ENCODE measurements around the gene CA12.
"Not testable (repeated sequence)": the region's sequence is repeated elsewhere in the genome, so short reads cannot be mapped to it uniquely, and the experiment has no call there.

CA12 gene

DNA sequence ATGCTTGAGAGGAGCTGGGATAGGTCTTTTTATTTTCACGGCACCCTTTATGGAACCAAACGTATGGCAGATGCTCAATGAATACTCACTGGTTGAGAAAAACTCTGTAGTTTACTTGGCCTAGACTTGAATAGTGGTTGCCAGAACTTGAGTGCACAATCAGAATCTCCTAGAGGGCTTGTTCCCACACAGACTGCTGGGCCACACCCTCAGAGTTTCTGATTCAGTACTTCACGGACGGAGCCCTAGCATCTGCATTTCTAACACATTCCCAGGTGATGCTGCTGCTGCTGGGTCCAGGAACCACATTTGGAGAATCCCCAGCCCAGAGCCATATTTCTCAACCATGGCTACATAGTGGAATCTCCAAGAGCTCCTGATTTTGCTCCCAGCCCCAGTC is 24.6 kb downstream of the CA12 start:
- DNase-seq (ENCODE audit: low read depth): no peak

DNA sequence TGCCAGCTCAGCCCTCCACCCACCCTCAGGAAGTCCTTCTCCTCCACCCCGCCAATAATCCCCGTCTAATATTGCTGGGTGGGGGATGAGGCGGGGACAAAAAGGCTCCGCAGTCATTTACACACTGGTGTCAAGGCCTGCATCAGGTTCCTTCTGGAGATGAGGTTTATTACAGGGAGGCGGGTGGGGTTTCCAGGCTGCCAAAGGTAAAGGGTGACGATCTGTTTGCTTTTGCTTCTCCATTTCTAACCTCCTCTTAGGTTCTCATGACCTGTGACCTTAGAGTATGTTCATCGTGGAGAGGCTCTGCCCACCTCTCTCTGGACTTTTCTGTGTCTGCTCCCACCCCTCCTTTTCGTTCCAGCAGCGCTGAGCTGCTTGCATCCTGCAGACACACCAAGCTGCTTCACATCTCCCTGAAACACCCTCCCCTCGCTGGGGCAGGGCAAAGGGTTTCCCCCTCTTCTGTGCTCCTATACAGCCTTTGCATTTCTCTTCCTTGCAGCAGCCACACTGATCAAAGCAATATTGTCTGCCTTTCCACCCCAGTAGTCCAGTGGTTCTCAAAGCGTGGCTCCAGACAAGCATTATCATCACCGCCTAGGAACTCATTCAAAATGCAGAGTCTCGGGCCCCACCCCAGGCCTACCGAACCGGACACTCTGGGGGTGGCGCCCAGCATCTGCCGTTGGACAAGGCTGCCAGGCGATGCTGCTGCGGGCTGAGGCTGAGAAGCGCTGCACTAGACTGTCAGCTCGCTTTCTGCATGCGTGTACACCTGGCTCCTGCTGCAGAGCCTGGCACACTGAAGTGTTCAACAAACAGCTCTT is 26.6 kb downstream of the CA12 start:
- DNase-seq (ENCODE audit: low read depth): no peak

DNA sequence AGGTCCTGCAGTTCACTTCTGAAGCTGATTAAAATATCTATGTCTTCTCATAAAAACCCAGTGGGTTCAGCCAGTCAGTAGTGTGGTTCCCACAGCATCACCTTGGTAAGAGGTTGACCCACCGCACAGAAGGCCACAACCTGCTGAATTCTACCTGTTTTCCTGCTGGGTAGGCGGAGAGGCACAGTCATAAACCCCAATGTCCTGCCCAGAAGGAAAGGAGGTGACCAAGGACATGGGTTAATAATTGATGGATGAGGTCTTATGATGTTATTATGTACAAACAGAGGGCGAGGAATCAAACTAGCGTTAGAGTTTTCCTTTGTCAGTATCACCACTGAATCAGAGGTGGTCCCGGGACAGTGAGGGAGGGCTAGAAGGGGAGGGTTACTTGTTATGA is 27.8 kb downstream of the CA12 start:
- DNase-seq (ENCODE audit: low read depth): no peak

DNA sequence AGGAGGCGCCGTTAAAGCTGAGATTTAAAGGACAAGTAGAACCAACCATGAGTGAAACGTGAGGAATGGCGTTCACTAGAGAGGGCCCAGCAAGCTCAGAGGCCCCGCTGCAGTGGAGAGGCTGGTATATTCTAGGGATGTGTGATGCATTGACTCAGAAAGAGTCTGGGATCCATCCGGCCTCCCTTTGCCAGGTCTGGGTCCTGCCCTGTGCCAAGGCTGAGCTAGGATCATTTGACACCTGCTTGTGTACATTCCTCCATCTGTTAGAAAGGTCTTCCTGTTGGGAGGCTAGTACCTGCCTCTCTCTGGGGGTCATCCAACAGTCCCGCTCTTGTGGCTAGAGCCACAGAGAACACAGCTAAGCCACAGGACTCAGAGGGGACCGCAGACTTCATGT is 28.4 kb downstream of the CA12 start:
- DNase-seq (ENCODE audit: low read depth): no peak

DNA sequence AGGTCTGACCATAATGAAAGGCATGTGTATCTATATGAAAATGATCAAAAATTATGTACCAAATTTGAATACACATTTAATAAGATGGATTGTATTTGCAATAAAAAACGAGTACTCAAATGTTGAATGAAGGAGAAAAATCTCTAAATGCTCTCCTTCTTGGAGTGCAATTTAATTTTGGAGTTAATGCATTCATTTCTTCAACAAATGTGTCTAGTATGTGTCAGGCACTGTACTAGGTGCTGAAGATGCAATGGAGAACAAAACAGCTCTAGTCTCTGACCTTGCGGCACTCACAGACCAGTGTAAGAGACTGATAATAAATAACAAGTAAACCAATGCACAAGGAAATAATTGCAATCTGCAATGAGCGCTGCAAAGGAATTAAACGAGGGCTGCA is 28.8 kb downstream of the CA12 start:
- DNase-seq (ENCODE audit: low read depth): no peak

DNA sequence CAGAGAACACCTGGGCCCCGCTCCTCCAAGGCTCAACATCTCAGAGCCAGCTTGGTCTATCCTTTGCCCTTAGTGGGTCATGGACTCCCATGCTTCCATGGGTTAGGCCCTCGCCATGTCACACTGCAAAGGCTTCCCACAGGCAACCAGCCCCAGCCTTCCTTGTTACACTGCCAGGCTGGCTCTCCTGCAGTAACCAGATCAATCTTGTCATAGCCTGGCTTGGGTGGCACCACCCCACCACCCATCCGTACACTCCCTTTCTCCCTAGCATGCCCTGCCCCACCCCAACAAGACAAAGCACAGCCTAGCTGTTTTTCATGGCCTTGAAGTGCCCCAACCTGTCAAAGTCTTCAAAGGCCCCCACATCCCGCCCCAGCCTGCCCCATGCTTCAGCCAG is 30.5 kb downstream of the CA12 start:
- DNase-seq (ENCODE audit: low read depth): no peak

DNA sequence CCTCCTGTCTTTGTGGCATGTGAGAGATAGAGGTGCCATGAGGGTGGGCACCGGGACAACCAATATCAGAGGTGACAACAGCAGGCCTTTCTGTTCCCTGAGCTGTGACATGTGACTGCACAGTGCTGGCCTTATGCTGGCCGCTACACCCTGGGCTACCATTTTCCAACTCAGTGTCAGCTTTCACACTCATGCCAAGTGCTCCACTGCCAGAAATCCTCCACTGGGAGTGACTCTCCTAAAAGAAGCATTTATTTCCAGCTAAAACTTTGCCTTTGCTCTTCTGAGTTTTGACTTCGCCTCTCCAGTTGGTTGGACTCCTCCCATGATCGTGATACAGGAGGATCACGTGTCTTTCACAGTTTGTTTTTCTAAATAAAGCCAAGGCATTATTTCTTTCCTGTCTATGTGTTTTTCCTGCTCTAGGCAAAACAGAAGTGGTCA is 31.4 kb downstream of the CA12 start:
- no peak for DNase-seq (ENCODE audit: low read depth)

DNA sequence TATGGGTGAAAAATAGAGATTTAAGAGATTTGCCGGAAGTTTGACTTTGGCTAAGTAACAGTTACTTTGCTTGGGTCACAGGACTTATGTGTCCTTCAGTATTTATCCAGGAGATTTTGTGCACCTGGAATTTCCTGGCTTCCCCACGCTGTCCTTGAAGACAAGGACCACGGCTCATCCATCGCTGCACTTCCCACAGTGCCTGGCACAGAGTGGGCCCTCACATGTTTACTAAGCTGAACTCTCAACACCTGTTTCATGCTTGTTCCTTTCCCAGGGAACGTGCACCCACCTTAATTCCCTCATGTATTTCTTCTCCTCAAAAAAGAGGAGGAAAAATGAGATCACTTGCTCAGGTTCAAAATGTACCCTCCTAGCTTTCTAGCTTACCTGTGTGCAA is 32.0 kb downstream of the CA12 start:
- no peak for DNase-seq (ENCODE audit: low read depth)

DNA sequence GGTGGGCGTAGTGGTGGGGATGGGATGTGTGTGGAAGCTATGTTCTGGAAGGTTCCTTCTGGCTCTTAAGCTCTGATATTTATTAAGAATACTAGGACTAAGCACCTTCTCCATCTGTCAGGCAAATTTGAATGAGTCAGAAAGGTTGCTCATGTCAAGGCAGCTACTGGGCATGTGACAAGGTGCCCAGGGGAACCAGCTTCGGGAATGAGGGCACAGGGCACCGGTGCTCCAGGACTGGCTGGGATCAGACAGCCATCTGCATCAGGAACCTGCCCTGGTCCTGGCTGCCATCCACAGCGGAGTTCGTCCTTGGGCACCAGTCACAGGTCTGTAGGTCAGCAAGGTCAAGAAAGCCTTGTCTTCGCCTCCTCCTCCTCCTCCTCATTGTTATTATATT is 32.5 kb downstream of the CA12 start:
- no peak for DNase-seq (ENCODE audit: low read depth)

DNA sequence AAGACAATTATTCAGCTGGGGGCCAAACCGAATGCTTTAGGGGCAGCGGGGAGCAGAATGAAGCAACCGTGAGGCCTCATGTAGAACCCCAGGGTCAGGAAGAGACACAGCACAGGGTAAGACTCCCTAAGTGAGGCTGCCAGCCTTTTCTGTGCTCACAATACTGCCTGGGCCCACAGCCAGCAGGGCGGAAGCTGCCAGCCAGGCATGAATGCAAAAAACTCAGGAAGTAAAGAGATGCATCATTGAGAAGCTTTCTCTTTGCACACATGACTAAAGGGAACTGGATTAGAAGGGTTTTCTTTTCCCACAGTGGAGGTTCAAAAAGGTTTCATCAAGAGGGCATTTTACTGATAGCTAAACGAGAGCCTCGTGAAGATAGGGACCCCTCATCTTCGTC is 33.3 kb downstream of the CA12 start:
- DNase-seq (ENCODE audit: low read depth): peak; percentile 51

DNA sequence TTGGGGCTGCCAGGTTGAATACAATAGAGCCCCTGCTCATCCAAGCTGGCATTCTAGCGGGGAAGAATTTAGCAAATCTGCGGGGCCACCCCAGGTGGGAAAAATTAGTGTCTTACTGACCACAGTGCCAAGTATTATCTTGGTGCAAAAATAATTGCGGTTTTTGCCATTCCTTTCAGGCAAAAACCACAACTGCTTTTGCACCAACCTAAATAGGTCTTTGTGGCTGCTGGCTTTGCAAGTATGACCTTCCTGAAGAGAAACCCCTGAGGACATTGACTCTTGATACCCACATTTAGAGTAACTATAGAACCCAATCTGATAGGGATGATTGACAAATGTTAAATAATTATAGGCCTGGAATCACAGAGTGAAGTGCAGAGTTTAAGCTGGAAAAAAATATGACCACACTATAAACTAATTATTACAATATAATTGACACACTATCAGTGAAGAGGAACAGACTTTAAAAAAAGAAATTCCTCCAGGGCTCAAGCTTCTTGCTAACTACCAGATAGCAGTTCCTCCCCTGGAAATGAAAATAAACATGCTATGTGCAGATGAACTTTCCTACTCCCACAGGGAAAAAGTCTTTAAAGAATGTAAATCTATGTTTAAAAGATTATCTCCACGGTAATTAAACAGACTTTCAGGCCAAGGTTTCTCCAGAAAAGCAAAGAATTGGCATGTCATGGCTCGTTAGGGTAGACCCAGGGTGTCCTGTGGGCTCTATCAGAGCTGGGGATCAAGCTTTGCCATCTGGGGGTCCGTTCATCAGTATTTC is 34.4 kb downstream of the CA12 start:
- DNase-seq (ENCODE audit: low read depth): no peak

DNA sequence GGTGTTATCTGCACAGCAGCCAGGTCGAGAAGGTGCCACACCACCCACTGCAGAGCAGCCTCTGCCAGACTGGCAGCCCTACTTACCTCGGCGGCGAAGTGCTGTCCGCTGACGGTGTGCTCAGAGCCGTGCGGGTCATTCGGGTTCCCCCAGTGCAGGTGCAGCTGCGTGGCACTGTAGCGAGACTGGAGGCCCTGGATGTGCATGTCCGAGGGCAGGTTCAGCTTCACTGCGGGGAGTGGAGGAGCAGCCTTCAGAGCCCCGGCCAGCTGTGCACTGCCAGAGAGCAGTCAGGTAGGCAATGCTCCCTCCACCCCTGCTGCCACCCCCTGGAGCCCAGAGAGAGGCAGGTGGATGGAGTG is 36.3 kb downstream of the CA12 start:
- no peak for DNase-seq (ENCODE audit: low read depth)

DNA sequence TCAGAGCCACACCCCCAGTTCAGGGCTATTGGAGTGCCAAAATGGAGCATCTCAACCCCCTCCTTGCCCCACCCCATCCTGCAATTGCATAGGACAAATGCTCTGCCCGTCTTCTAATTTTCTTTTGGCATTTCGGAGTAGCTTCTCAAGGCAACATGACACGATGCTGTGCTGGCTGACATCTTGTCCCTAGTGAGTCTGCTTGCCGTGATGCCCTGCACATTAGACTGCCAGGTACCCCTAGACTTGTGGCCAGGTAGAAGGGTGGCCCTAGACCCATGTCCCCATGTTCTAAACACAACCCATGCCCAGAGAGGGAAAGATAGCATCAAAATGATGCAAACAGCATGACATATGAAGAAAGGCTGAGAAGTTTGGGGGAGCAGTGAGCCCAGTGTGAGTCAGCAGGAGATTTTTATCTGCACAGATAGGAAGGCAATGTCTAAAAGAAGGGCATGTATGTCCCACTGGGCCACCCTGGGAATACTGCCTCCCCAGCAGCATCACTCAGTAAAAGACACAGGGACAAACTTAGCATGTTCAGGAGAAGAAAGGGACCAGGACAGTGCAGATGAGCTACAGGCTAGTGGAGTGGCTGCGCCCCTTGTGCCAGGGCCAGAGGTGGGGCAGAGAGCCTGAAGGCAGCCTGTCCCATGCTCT is 36.8 kb downstream of the CA12 start:
- no peak for DNase-seq (ENCODE audit: low read depth)

DNA sequence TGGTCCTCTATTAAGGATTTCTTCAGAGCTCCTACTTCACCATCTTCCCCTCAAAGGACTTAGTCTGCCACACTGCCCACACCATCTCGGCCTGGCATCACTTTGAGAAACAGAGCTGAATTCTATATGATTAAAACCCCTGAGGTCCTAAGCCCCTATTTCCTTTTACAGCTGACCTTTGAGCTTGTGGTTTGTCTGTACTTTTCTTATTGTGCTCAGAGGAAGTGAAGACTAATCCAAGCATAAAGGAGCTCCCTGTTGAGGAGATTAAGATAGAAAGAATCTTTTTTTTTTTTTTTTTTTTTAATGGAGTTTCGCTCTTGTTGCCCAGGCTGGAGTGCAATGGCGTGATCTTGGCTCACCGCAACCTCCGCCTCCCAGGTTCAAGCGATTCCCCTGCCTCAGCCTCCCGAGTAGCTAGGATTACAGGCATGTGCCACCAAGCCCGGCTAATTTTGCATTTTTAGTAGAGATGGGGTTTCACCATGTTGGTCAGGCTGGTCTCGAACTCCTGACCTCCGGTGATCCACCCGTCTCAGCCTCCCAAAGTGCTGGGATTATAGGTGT is 38.6 kb downstream of the CA12 start:
- DNase-seq (ENCODE audit: low read depth): not testable (repeated sequence)

DNA sequence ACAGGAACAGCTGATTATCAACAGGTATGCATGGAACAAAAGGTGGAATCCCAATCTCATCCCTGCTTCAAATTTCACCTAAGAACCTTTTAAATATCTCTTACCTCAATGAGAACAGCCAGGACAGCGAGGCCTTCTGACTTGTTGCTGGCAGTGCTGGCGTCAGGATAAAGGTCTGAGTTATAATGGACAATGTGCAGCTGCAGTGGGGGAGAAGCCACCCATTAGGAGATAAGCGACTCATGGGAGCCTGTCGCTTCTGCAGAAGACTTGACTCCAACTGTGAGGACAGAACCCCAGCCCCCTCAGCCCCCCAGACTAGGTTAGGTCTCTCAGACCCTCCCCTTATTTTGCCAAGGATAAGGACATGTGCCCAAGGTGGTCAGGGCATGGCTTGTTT is 39.7 kb downstream of the CA12 start:
- no peak for DNase-seq (ENCODE audit: low read depth)

DNA sequence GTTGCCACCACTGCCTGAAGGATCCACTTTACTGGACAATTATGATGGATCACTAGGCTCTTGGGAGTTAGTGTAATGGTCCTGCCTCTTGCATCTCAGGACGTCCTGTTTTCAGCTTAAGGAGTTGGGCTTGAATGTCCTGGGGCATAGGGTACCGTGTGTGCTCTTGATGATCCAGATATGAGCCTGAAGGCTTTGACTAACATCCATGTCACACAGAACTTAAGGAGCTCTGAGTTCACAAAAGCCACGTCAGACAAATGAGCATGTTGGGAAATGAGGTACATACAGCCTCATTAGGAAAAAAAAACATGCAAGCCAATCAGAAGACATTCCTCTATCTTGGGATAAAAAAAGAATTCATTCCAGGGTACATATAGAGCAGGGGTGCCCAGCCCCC is 40.8 kb downstream of the CA12 start:
- no peak for DNase-seq (ENCODE audit: low read depth)

DNA sequence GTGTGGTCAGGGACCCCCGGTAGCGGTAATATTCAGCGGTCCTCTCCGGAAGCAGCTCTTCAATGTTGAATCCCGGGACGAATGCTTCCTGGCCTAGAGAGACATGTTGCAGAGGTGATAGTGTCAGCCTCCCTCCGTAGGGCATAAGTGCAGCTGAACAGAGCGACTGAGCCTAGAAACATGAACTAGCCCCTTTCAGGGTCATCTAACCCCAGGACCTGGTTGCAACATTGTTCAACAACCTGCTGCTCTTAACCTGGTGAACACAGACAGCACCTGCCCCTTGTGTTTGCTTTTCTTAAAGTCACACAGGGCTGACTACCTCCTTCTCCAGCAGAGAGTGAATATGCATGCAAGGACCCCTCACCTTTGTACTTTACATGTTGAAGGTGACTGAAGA is 41.3 kb downstream of the CA12 start:
- DNase-seq (ENCODE audit: low read depth): no peak

DNA sequence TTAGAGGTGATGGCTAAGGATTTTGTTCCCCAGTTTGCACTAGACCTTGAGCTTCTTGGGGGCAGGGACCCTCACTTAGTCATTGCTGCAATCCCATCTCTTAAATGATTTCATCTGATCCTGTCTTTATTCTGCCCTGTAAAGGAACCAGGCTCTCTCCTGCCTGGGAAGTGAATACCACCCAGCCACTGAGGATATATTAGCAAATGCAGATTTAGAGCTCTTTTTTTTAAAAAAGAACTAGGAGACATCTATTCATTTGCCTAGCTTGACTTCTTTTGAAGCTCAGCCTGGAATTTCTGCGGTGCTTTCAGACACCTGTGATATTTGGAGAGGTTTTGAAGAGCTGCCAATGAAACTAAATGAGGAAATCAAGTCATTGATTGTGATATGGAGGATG is 41.8 kb downstream of the CA12 start:
- DNase-seq (ENCODE audit: low read depth): no peak

DNA sequence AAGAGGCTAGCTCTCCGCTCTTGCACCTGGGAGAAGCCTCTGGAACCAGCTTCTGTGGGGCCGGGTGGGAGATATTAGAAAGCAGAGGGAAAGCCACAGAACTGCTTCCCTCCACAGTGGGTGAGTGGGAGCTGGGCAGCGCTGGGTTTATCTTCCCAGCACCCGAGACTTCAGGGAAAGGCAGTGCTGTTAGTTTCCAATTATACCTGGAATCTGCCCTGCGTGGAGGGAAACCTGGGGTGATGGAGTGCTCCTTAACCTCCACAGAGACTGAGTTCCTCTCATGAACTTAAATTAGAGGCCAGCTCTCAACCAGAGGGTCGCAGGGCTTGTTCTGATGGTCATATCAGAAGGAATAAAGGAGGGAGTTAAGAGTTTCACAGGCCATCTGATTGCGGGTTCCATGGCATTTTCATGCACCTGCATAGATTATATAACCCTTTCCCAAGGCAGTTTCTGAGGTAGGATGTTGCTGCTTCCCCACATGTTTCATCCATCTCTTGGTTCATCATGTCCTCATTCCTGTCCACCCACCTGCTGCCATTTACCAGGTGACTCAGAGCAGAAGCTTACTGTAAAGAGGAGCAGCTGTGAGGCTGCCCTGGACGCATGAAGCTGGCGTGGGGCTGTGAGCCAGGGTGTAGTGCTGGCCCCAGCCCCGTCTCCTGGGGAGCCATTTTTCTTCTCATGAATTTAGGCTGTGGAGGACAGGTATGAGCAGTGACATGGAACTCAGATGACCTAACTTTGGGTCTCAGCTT is 42.5 kb downstream of the CA12 start:
- no peak for DNase-seq (ENCODE audit: low read depth)

DNA sequence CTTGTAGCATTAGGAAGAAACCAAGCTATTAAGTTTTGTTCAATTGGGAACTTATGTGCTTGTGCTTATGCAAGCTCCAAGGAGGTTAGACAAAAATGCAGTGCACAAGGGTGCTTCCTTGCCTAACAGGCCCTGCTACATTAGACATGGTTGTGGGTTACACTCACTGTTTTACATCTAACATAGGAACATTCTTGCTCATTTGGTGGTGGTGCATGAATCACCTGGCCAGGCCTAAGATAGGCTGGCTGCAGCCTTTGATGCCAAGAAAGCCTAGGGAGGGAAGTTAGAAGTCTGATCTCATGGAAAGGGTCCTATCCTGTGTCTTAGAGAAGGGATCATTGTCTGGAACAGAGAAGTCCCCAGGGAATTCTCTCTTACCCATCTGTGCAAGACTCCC is 43.5 kb downstream of the CA12 start:
- peak; percentile 42 for DNase-seq (ENCODE audit: low read depth)

DNA sequence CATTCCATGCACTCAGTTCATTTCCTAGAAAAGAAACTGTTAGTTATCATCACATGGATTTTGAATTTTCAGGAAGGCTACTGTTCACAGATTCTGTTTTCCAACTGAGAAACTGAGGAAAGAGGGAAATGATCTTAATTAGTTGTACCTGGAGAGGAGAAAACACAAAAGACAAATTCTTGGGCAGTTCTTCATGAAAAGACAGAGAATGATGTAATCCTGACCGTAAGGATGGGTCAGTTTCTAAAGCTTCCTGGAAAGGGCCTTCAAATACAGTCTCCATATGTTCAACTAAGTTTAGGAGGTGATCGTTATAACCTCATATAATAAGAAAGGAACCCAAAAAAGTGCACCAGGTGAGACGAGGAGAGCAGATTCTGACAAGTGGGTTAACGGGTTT is 44.6 kb downstream of the CA12 start:
- DNase-seq (ENCODE audit: low read depth): no peak
